Endothelial cell of hepatic sinusoid (primary cell): ENCODE results near the gene STAT5B.

Experiments
- in situ Hi-C: cut with HindIII; loops from 2 replicates; pipeline ENCODE4 v1.10.0; 2017; ENCODE audit warnings: low sequenced_read_pairs

STAT5B gene

GRCh38 chr17:42286411-42287221, 10.4 kb upstream of the STAT5B start:
- in situ Hi-C loops: no loop called here

- in situ Hi-C loops: no loop called here
Observed at GRCh38 chr17:42285346-42286050, 9.3 kb upstream of the STAT5B start.

GRCh38 chr17:42284566-42284965, 8.4 kb upstream of the STAT5B start:
- in situ Hi-C loops: no loop called here

GRCh38 chr17:42284024-42284369, 7.8 kb upstream of the STAT5B start:
- in situ Hi-C loops: no loop called here

GRCh38 chr17:42283241-42284023, 7.2 kb upstream of the STAT5B start:
- in situ Hi-C loops: no loop called here

GRCh38 chr17:42282478-42283080, 6.4 kb upstream of the STAT5B start:
- in situ Hi-C loops: no loop called here

GRCh38 chr17:42281571-42282096, 5.4 kb upstream of the STAT5B start:
- in situ Hi-C loops: no loop called here

- in situ Hi-C loops: no loop called here
Observed at GRCh38 chr17:42279776-42280630, 3.8 kb upstream of the STAT5B start.

GRCh38 chr17:42277342-42277712, 1.1 kb upstream of the STAT5B start:
- in situ Hi-C loops: no loop called here

GRCh38 chr17:42276609-42277341, 584 bp upstream of the STAT5B start:
- in situ Hi-C loops: no loop called here

GRCh38 chr17:42275527-42276358, 448 bp downstream of the STAT5B start:
- in situ Hi-C loops: no loop called here

- in situ Hi-C loops: loop anchor here (5.0 kb wide), 1 partner anchor 68 kb away; no protein-coding TSS in a partner anchor
Observed at GRCh38 chr17:42274812-42275526, 1.2 kb downstream of the STAT5B start.

GRCh38 chr17:42274253-42274542, 2.0 kb downstream of the STAT5B start:
- in situ Hi-C loops: loop anchor here (5.0 kb wide), 1 partner anchor 67 kb away; no protein-coding TSS in a partner anchor

- in situ Hi-C loops: loop anchor here (5.0 kb wide), 1 partner anchor 66 kb away; no protein-coding TSS in a partner anchor
Observed at GRCh38 chr17:42273474-42274252, 2.5 kb downstream of the STAT5B start.

GRCh38 chr17:42272162-42272907, 3.9 kb downstream of the STAT5B start:
- in situ Hi-C loops: loop anchor here (5.0 kb wide), 1 partner anchor 65 kb away; no protein-coding TSS in a partner anchor

GRCh38 chr17:42271779-42272035, 4.5 kb downstream of the STAT5B start:
- in situ Hi-C loops: loop anchor here (5.0 kb wide), 1 partner anchor 64 kb away; no protein-coding TSS in a partner anchor
